HUES64 (cell line): Measurements from ENCODE around the gene PIEZO2.
"Not testable (repeated sequence)": the region's sequence is repeated elsewhere in the genome, so short reads cannot be mapped to it uniquely, and the experiment has no call there.

Experiments
- H3K27ac ChIP-seq: 2 replicates; pipeline ENCODE4 v1.7.0; 2013; ENCODE audit warnings: low read depth, low read length, inconsistent platforms
- H3K27me3 ChIP-seq: 2 replicates; pipeline ENCODE4 v1.6.1; 2013; ENCODE audit warnings: mild to moderate bottlenecking, low read length; ENCODE audit not compliant: insufficient read depth
- H3K36me3 ChIP-seq: 2 replicates; pipeline ENCODE4 v1.6.1; 2013; ENCODE audit warnings: mild to moderate bottlenecking, low read length; ENCODE audit not compliant: insufficient read depth
- H3K4me1 ChIP-seq: 2 replicates; pipeline ENCODE4 v1.6.1; 2013; ENCODE audit warnings: mild to moderate bottlenecking, low read length, moderate library complexity; ENCODE audit not compliant: insufficient read depth
- H3K4me3 ChIP-seq: 2 replicates; pipeline ENCODE4 v1.5.1; 2013; ENCODE audit warnings: mild to moderate bottlenecking, low read length, moderate library complexity
- H3K9ac ChIP-seq: 2 replicates; pipeline ENCODE4 v1.6.1; 2013; ENCODE audit warnings: mild to moderate bottlenecking, low read depth, low read length
- H3K9me3 ChIP-seq: 2 replicates; pipeline ENCODE4 v1.6.1; 2013; ENCODE audit warnings: low read depth, low read length; ENCODE audit not compliant: insufficient read depth
- WGBS: fragments of 150-250, 120-280 bp; methylation state at CpG from one replicate; pipeline ENCODE4 v1.1.7; 2013; ENCODE audit warnings: missing lambda C conversion rate; 5-methylcytosine and 5-hydroxymethylcytosine counted together

Gene PIEZO2

DNA sequence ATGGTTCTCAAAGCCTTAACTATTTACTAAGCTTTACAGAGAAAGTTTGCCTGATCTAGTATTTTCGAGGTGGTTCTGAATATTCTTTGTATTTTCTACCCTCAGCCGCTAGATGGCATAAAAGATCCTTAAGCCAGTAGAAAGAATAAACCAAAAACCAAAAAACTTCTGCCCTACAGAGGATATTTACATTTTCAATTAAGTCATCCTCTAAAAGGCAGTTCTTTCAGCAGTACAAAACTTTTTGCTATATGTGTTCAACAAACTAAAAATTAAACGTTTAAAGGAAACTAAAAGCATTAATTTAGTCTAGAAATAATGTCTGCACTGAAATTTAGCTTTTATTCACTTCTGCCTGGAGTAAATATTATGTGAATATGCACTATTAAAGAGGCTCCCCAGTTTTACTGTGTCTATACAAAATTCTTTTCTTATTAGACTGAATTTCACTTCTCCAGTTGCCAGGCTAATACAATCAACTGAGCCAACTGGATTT is 297.5 kb downstream of the PIEZO2 start:
- WGBS = 0% methylated on average over 2 of the region's 3 CpGs
- no peaks in the 10 kb centered on the region for H3K9me3 ChIP-seq
- H3K4me3 ChIP-seq = no peak overlapping the region
- H3K4me1 ChIP-seq = peaks cover 18% of the 10 kb centered on the region
- no peak overlapping the region for H3K9ac ChIP-seq
- H3K36me3 ChIP-seq = no peaks in the 10 kb centered on the region
- no peak overlapping the region for H3K27ac ChIP-seq
- no peaks in the 10 kb centered on the region for H3K27me3 ChIP-seq

DNA sequence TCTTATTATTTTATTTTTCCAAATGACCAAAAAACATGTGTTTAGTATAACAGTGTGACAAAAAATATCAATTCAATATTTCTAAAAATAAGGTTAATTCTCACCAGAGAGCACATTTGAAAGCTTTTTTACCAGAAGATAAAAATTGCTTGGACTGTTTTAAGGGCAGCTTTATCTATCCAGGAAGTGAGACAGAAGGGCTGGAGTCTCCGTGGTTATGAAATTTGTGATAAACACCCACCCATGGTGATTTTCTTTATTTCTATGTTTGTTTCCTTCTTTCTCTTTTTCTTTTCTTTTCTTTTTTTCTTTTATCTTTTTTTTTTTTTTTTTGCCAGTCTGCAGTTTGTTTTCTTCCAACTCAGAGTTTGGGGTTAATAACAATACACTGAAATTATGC is 298.5 kb downstream of the PIEZO2 start:
- no peaks in the 10 kb centered on the region for H3K36me3 ChIP-seq
- no peak overlapping the region for H3K9ac ChIP-seq
- H3K4me3 ChIP-seq = no peak overlapping the region
- H3K27me3 ChIP-seq = no peaks in the 10 kb centered on the region
- peaks cover 18% of the 10 kb centered on the region for H3K4me1 ChIP-seq
- WGBS = 83% methylated on average over 1 of the region's 1 CpG
- 0 out of 2 replicates have a peak, but pooled peaks cover 4% of the 10 kb centered on the region for H3K9me3 ChIP-seq
- no peak overlapping the region for H3K27ac ChIP-seq

DNA sequence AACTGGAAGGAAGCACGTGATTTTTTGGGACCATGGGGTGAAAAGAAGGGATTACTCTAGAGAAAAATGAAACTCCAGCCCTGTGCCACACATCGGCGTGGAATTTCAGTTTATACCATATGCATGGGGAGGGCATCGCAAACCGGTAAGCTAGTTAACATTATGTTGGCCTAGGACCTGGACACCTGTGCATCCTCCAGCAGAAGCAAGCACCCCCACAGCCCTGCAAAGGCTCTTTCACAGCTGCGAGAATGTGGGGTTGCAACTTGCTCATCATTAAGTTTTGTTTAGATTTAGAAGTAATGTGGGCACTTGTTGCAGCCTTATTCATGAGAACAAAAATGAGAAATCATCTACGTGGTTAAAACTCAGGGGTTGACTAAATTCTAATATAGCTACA is 299.2 kb downstream of the PIEZO2 start:
- no peak overlapping the region for H3K27ac ChIP-seq
- H3K9me3 ChIP-seq = 0 out of 2 replicates have a peak, but pooled peaks cover 4% of the 10 kb centered on the region
- H3K4me1 ChIP-seq = peaks cover 18% of the 10 kb centered on the region
- WGBS = 96% methylated on average over 7 of the region's 7 CpGs
- no peaks in the 10 kb centered on the region for H3K36me3 ChIP-seq
- no peaks in the 10 kb centered on the region for H3K27me3 ChIP-seq
- H3K4me3 ChIP-seq = no peak overlapping the region
- H3K9ac ChIP-seq = no peak overlapping the region

DNA sequence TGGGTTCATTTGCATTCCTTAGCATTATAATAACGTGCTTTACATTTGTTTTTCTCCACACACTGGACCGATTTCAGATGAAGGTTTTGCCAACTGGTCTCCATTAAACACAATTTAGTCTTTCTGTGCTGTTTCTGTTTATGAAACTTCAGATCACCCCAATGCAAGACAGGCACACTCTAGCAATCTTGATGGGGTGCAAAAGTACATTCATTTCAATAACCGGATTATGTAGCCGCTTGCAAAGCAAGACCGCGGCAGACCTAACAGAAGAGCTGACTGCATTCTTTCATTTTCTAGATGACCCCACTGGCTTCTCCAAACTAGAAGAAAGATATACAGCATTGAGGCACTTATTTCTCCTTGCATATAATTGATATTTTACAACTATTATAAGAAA is 301.5 kb downstream of the PIEZO2 start:
- H3K36me3 ChIP-seq = no peaks in the 10 kb centered on the region
- H3K9ac ChIP-seq = no peak overlapping the region
- H3K27me3 ChIP-seq = no peaks in the 10 kb centered on the region
- WGBS = 82% methylated on average over 6 of the region's 6 CpGs
- H3K9me3 ChIP-seq = 0 out of 2 replicates have a peak, but pooled peaks cover 4% of the 10 kb centered on the region
- no peak overlapping the region for H3K27ac ChIP-seq
- H3K4me1 ChIP-seq = peaks cover 13% of the 10 kb centered on the region
- H3K4me3 ChIP-seq = no peak overlapping the region

DNA sequence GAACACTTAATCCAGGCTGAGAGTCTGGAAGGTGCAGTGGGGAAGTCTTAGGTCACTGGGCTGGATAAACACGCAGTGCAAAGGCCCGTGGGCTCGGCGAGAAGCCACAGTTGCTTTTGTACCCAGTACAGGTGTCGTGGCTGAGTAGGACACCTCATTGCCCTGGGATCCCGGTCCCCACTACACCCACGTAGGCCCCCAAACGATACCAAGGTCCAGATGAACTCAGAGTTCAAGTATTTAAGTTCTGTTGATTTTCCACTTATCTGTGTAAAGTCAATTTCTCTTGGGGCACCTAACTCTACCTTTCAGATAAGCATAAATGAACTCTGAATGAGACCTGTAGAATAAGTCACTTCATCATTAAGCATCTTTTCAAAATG is 302.0 kb downstream of the PIEZO2 start:
- Histone ChIP-seq H3K4me3 (no peak overlapping the region), H3K36me3 (no peaks in the 10 kb centered on the region), H3K27ac (no peak overlapping the region), H3K9me3 (0 out of 2 replicates have a peak, but pooled peaks cover 4% of the 10 kb centered on the region), H3K27me3 (no peaks in the 10 kb centered on the region), H3K9ac (no peak overlapping the region), H3K4me1 (peaks cover 13% of the 10 kb centered on the region)
- 94% methylated on average over 8 of the region's 8 CpGs for WGBS

DNA sequence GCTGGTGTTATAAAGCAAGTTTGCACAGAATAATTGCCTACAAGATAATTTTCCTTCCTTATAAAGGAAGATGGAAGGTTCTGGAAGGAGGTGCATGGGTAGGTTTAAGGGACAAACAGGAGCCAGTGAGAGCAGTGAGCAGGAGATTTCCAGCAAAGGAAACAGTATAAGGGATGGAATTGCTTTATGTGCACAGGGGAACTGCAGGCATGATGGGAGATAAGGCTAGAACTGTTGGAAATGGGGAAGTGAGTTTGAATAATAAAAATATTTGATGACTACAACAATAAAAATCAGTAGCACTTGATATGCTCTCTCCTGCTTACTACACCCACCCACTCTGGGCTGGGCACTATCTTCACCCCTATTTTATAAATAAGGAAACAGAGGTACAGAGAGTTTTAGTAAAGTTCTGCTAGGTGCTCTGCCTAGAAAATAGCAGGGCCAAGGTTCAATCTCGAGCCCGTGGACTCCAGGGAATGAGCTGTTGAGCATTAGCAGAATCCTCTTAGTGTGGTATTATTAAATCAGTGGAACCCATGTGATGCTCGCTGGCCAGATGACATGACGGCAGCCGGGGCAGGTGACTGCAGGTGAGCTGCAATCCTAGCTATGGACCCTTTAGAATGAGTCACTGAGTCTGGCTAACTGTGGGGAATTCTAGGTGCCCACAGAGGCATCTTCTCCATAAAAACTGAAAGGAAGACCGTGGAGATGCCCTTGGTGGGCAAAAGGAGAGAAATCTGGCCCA is 302.5 kb downstream of the PIEZO2 start:
- Histone ChIP-seq H3K27ac (no peak overlapping the region), H3K4me1 (peaks cover 13% of the 10 kb centered on the region), H3K9me3 (0 out of 2 replicates have a peak, but pooled peaks cover 4% of the 10 kb centered on the region), H3K36me3 (no peaks in the 10 kb centered on the region), H3K9ac (no peak overlapping the region), H3K27me3 (no peaks in the 10 kb centered on the region), H3K4me3 (no peak overlapping the region)
- WGBS = 91% methylated on average over 6 of the region's 6 CpGs

DNA sequence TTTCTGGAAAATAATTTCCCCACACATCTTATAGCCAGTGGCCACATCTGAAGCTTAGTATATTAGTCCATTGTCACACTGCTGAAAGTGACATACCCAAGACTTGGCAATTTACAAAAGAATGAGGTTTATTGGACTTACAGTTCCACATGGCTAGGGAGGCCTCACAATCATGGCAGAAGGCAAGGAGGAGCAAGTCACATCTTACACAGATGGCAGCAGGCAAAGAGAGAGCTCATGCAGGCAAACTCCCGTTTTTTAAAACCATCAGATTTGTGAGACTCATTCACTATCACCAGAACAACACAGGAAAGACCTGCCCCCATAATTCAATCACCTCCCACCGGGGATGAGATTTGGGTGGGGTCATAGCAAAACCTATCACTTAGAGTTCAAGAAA is 303.3 kb downstream of the PIEZO2 start:
- not testable (repeated sequence) for H3K9ac ChIP-seq, H3K36me3 ChIP-seq, H3K9me3 ChIP-seq, H3K4me3 ChIP-seq, H3K27me3 ChIP-seq, H3K27ac ChIP-seq
- 100% methylated on average over 1 of the region's 2 CpGs for WGBS
- H3K4me1 ChIP-seq = peaks cover 13% of the 10 kb centered on the region

DNA sequence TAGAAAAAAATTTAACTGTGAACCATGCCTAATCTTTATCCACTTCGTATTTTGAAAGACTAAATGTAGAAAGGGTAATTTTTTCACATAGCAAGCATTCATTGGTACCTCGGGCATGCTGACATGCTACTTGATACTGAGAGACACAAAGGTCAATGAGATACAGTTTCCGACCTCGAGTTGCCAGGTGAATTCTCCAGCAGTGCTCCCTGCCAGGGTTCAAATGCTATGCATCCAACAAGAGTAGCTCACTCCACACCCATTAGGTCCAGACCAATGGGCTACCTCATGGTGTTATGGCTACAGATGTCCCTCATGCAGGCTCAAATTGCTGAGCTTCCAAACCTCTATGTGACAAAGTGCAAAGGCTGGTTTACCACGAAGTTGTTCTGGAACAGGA is 305.8 kb downstream of the PIEZO2 start:
- H3K27ac ChIP-seq = no peak overlapping the region
- 97% methylated on average over 5 of the region's 5 CpGs for WGBS
- H3K9ac ChIP-seq = no peak overlapping the region
- H3K36me3 ChIP-seq = no peaks in the 10 kb centered on the region
- no peaks in the 10 kb centered on the region for H3K27me3 ChIP-seq
- H3K9me3 ChIP-seq = 0 out of 2 replicates have a peak, but pooled peaks cover 4% of the 10 kb centered on the region
- H3K4me3 ChIP-seq = no peak overlapping the region
- peaks cover 13% of the 10 kb centered on the region for H3K4me1 ChIP-seq

DNA sequence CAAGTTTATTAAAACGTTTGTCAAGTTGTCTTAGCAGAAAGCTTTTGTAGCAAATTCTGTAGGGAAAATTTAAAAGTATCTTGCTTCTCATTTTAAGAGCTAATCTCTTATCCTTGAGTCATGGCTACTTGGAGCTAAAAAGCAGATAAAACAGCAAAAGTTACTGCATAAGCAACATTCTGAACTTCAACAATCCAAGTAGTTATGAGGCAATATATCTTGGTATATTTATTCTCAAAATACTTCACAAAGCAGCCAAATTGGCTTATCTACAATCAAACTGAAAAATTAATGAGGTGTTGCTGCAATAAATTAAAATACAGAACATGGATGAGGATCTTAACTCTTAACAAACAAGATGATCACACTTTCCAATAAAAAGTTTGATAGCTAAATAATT is 306.5 kb downstream of the PIEZO2 start:
- H3K9ac ChIP-seq = no peak overlapping the region
- WGBS = no CpG with 5 or more reads among the region's 1 CpG

GRCh38 chr18:10842371-10842770 is 307.0 kb downstream of the PIEZO2 start:
- Histone ChIP-seq H3K36me3 (no peaks in the 10 kb centered on the region), H3K4me1 (peaks cover 2% of the 10 kb centered on the region), H3K9me3 (0 out of 2 replicates have a peak, but pooled peaks cover 4% of the 10 kb centered on the region), H3K4me3 (no peak overlapping the region), H3K27me3 (no peaks in the 10 kb centered on the region), H3K27ac (no peak overlapping the region), H3K9ac (no peak overlapping the region)
- WGBS = 92% methylated on average over 4 of the region's 4 CpGs

More for the DNA sequence above, 306.5 kb downstream of the PIEZO2 start:
- 0 out of 2 replicates have a peak, but pooled peaks cover 4% of the 10 kb centered on the region for H3K9me3 ChIP-seq
- H3K4me1 ChIP-seq = peaks cover 7% of the 10 kb centered on the region
- no peaks in the 10 kb centered on the region for H3K36me3 ChIP-seq
- H3K27ac ChIP-seq = no peak overlapping the region
- H3K4me3 ChIP-seq = no peak overlapping the region
- H3K27me3 ChIP-seq = no peaks in the 10 kb centered on the region

DNA sequence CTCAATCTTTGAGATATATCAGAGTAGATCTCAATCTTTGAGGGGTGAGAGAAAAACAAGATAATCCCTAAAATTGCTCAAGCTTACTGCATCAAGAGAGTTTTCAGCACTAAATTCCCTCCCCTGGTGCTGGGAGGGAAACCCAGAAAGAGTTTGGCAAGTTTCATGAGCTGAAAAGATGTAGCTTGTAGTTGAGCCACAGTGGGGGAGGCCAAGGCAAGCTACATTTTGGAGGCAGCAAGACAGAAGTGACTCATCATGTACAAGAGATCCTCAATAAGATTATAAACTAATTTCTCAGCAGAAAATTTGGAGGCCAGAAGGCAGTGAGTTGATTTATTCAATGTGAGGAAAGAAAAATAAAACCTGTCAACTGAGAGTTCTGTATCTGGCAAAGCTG is 308.2 kb downstream of the PIEZO2 start:
- no peaks in the 10 kb centered on the region for H3K9me3 ChIP-seq
- no peak overlapping the region for H3K9ac ChIP-seq
- H3K36me3 ChIP-seq = no peaks in the 10 kb centered on the region
- H3K27ac ChIP-seq = no peak overlapping the region
- H3K27me3 ChIP-seq = no peaks in the 10 kb centered on the region
- no peaks in the 10 kb centered on the region for H3K4me1 ChIP-seq
- H3K4me3 ChIP-seq = no peak overlapping the region
